Panc1 (cell line): ENCODE results near the gene LCOR. TPM values are rescaled to one million over a fixed set of nuclear protein-coding genes. Genes with fewer than 3 reads are reported as not detected.

Source experiments
- ATAC-seq: fragments of 200-7000 bp; cut with Tn5 transposase; 2 replicates; pipeline ENCODE4 v1.9.1; 2020; ENCODE audit warnings: mild to moderate bottlenecking, moderate library complexity
- BruUV-seq: library from RNA; stranded (reverse); fragments of 400-500 nt; replicated peaks from 2 replicates; lab custom pipeline; 2021; lab: Mats Ljungman, UMichigan
- CTCF ChIA-PET: fragments of 300-600 bp; sonication (Branson Sonifier 250); formaldehyde crosslinking; loops from one replicate; lab custom pipeline; 2022; ENCODE audit warnings: antibody characterized with exemption; lab: Charles Lee
- POLR2A ChIA-PET: fragments of 300-600 bp; sonication (Branson Sonifier 250); formaldehyde crosslinking; loops from one replicate; lab custom pipeline; 2022; ENCODE audit warnings: antibody characterized with exemption; lab: Charles Lee
- DNase-seq: peaks from one replicate; pipeline ENCODE4 v3.0.0-alpha.2; 2010; ENCODE audit warnings: low read depth, low spot score
- H3K27ac ChIP-seq: 2 replicates; pipeline ENCODE4 v1.5.1; 2011; ENCODE audit warnings: mild to moderate bottlenecking, low read length, inconsistent platforms
- H3K27me3 ChIP-seq: fragments of 200-500 bp; sonication (Bioruptor generic); 2 replicates; pipeline ENCODE4 v1.6.0; 2014; ENCODE audit warnings: low read length, inconsistent platforms; ENCODE audit not compliant: control insufficient read depth, insufficient read depth
- H3K36me3 ChIP-seq: fragments of 200-500 bp; sonication (Bioruptor generic); 2 replicates; pipeline ENCODE4 v1.5.1; 2014; ENCODE audit warnings: inconsistent platforms, mild to moderate bottlenecking, low read length, moderate library complexity; ENCODE audit not compliant: control insufficient read depth, insufficient read depth
- H3K4me1 ChIP-seq: 2 replicates; pipeline ENCODE4 v1.5.1; 2011; ENCODE audit warnings: inconsistent platforms, mild to moderate bottlenecking, low read length, moderate library complexity; ENCODE audit not compliant: control insufficient read depth, insufficient read depth
- H3K4me3 ChIP-seq, 2 experiments: 2 replicates each; pipeline ENCODE4 v1.5.1; 2011 to 2012; ENCODE audit warnings: low read depth in 2 of 2, low read length in 2 of 2, mild to moderate bottlenecking in 2 of 2, inconsistent platforms in 1 of 2, moderate library complexity in 1 of 2
- H3K9me3 ChIP-seq: fragments of 200-500 bp; sonication (Bioruptor generic); 2 replicates; pipeline ENCODE4 v1.5.1; 2014; ENCODE audit warnings: low read depth, mild to moderate bottlenecking, inconsistent platforms, low read length, moderate library complexity; ENCODE audit not compliant: control insufficient read depth, insufficient read depth
- POLR2AphosphoS5 ChIP-seq: IDR thresholded peaks from 2 replicates; pipeline ENCODE4 v1.6.1; 2012; ENCODE audit warnings: mild to moderate bottlenecking, low read depth, low read length, moderate library complexity
- SIN3A ChIP-seq: IDR thresholded peaks from 2 replicates; pipeline ENCODE4 v1.6.1; 2012; ENCODE audit warnings: low read depth, mild to moderate bottlenecking, low read length, moderate library complexity, borderline replicate concordance; ENCODE audit not compliant: insufficient read depth
- TCF7L2 ChIP-seq: IDR thresholded peaks from 2 replicates; pipeline ENCODE4 v1.6.1; 2011; ENCODE audit warnings: mild to moderate bottlenecking, low read depth, low read length, inconsistent platforms
- in situ Hi-C: cut with HindIII; loops from 2 replicates; pipeline ENCODE4 v1.10.0; 2016; ENCODE audit warnings: low sequenced_read_pairs, low pct_unique_long_range_greater_than_20kb
- intact Hi-C: fragments of 100-400 bp; cut with micrococcal nuclease; formaldehyde crosslinking; loops from one replicate; pipeline ENCODE4 v1.10.0; 2022; ENCODE audit not compliant: unreplicated experiment
- total RNA-seq: library from RNA; stranded (reverse); gene quantifications from one replicate; pipeline ENCODE4 v1.2.1, GENCODE V29; 2021; ENCODE audit not compliant: unreplicated experiment
- TF ChIP-seq, protein P1 (sequence below): fragments of 450-650 bp; IDR thresholded peaks from 2 replicates; pipeline ENCODE4 v1.5.1; 2017; ENCODE audit warnings: mild to moderate bottlenecking
- TF ChIP-seq, protein P2 (sequence below), 2 experiments: IDR thresholded peaks; 2 replicates each; pipeline ENCODE4 v1.6.1; 2011 to 2012; ENCODE audit warnings: low read depth in 2 of 2, control low read depth in 1 of 2, low read length in 1 of 2, mild to moderate bottlenecking in 1 of 2, moderate library complexity in 1 of 2; ENCODE audit not compliant: insufficient read depth in 1 of 2

Gene LCOR
- total RNA-seq, 1 experiment from 2014 or later: 58.0 TPM

GRCh38 chr10:96850113-96850512 is 18.0 kb downstream of the LCOR start:
- H3K36me3 ChIP-seq: no peaks in the 10 kb centered on the region
- in situ Hi-C loops (no loop called here), intact Hi-C loops (no loop called here)
- ChIA-PET CTCF (no interaction called here), POLR2A (no interaction called here)
- no peak overlapping the region for H3K4me3 ChIP-seq
- no peaks in the 10 kb centered on the region for H3K9me3 ChIP-seq
- H3K4me1 ChIP-seq: peaks cover 6% of the 10 kb centered on the region; the same call in 1 of the 2 replicates
- TF ChIP-seq, protein P1, sequence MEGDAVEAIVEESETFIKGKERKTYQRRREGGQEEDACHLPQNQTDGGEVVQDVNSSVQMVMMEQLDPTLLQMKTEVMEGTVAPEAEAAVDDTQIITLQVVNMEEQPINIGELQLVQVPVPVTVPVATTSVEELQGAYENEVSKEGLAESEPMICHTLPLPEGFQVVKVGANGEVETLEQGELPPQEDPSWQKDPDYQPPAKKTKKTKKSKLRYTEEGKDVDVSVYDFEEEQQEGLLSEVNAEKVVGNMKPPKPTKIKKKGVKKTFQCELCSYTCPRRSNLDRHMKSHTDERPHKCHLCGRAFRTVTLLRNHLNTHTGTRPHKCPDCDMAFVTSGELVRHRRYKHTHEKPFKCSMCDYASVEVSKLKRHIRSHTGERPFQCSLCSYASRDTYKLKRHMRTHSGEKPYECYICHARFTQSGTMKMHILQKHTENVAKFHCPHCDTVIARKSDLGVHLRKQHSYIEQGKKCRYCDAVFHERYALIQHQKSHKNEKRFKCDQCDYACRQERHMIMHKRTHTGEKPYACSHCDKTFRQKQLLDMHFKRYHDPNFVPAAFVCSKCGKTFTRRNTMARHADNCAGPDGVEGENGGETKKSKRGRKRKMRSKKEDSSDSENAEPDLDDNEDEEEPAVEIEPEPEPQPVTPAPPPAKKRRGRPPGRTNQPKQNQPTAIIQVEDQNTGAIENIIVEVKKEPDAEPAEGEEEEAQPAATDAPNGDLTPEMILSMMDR: no peak
- no peak for TF ChIP-seq POLR2AphosphoS5
- no peak for TF ChIP-seq SIN3A
- no peak for TF ChIP-seq TCF7L2
- TF ChIP-seq, protein P2, sequence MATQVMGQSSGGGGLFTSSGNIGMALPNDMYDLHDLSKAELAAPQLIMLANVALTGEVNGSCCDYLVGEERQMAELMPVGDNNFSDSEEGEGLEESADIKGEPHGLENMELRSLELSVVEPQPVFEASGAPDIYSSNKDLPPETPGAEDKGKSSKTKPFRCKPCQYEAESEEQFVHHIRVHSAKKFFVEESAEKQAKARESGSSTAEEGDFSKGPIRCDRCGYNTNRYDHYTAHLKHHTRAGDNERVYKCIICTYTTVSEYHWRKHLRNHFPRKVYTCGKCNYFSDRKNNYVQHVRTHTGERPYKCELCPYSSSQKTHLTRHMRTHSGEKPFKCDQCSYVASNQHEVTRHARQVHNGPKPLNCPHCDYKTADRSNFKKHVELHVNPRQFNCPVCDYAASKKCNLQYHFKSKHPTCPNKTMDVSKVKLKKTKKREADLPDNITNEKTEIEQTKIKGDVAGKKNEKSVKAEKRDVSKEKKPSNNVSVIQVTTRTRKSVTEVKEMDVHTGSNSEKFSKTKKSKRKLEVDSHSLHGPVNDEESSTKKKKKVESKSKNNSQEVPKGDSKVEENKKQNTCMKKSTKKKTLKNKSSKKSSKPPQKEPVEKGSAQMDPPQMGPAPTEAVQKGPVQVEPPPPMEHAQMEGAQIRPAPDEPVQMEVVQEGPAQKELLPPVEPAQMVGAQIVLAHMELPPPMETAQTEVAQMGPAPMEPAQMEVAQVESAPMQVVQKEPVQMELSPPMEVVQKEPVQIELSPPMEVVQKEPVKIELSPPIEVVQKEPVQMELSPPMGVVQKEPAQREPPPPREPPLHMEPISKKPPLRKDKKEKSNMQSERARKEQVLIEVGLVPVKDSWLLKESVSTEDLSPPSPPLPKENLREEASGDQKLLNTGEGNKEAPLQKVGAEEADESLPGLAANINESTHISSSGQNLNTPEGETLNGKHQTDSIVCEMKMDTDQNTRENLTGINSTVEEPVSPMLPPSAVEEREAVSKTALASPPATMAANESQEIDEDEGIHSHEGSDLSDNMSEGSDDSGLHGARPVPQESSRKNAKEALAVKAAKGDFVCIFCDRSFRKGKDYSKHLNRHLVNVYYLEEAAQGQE (IDR thresholded peaks at IDR 0.05; ENCODE audit: insufficient read depth in 1 of 2, low read depth in 2 of 2, low read length in 1 of 2): no peak
- ATAC-seq (no peak), DNase-seq (no peak)
- H3K27ac ChIP-seq: no peak overlapping the region
- H3K27me3 ChIP-seq: no peaks in the 10 kb centered on the region
- no TSS peak for BruUV-seq

- CTCF ChIA-PET: no interaction called here
- peak; percentile 67 for DNase-seq
Measured at GRCh38 chr10:96850825-96851224, 18.7 kb downstream of the LCOR start.

More at GRCh38 chr10:96850825-96851224, 18.7 kb downstream of the LCOR start:
- Histone ChIP-seq H3K4me1 (peaks cover 6% of the 10 kb centered on the region; the same call in 1 of the 2 replicates), H3K27me3 (no peaks in the 10 kb centered on the region), H3K27ac (no peak overlapping the region), H3K36me3 (no peaks in the 10 kb centered on the region), H3K4me3 (no peak overlapping the region), H3K9me3 (no peaks in the 10 kb centered on the region)
- in situ Hi-C loops (no loop called here), intact Hi-C loops (no loop called here)
- POLR2A ChIA-PET: no interaction called here
- TF ChIP-seq, protein P1: no peak
- TF ChIP-seq TCF7L2 (no peak), SIN3A (no peak), POLR2AphosphoS5 (no peak)
- TF ChIP-seq, protein P2 (IDR thresholded peaks at IDR 0.05; ENCODE audit: insufficient read depth in 1 of 2, low read depth in 2 of 2, low read length in 1 of 2): no peak
- BruUV-seq: no TSS peak
- ATAC-seq: peak; percentile 71; the same call in 1 of the 2 replicates
